ENCODE measurements around the gene IDH3A.

IDH3A gene

DNA sequence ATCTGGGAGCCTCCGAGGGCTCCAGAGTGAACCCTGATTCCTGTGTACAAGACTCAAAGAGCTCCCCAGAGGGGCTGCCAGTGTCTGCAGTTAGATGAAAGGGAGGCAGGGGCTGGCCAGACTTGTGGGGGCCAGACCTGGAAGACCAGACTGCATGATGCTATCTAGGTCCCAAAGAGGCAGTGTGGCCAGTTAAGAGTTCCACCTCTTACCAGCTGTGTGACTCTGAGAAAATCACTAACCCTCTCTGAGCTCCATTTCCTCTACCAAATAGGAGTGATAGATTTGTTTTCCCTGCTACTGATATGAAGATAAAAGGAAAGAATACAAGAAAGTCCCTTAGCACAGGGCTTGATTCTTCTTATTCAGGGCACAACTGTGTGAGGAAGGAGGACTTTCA lies 56.2 kb downstream of the IDH3A start:
- TF ChIP-seq ZFX (IDR thresholded peaks at IDR 0.05) = no peak
- TF ChIP-seq, protein P1, sequence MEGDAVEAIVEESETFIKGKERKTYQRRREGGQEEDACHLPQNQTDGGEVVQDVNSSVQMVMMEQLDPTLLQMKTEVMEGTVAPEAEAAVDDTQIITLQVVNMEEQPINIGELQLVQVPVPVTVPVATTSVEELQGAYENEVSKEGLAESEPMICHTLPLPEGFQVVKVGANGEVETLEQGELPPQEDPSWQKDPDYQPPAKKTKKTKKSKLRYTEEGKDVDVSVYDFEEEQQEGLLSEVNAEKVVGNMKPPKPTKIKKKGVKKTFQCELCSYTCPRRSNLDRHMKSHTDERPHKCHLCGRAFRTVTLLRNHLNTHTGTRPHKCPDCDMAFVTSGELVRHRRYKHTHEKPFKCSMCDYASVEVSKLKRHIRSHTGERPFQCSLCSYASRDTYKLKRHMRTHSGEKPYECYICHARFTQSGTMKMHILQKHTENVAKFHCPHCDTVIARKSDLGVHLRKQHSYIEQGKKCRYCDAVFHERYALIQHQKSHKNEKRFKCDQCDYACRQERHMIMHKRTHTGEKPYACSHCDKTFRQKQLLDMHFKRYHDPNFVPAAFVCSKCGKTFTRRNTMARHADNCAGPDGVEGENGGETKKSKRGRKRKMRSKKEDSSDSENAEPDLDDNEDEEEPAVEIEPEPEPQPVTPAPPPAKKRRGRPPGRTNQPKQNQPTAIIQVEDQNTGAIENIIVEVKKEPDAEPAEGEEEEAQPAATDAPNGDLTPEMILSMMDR (conservative IDR thresholded peaks at IDR 0.05) = no peak
- H3K27ac ChIP-seq = peak overlapping the region; percentile 94; the same call in 1 of the 2 replicates

DNA sequence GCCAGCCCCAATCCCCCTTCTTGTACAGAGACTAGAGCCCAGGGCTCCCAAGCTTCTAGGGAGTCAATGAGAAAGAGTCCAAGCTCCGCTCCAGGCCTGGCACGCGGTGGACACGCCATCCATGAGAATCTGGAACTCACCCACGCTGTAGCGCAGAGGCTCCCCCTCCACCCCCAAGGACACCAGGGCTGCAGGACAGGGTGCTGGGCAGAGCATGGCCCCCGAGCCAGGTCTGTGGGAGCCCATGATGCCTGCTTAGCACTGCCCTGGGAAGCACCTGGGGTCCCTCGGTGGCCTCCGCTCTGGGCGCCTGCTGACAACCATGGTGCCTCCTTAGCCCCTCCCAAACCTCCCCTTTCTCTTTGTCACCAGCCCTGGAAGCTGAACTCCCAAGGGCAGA lies 56.7 kb downstream of the IDH3A start:
- TF ChIP-seq, protein P1 (conservative IDR thresholded peaks at IDR 0.05) = no peak
- no peak for TF ChIP-seq ZFX (IDR thresholded peaks at IDR 0.05)
- peak overlapping the region; percentile 94 for H3K27ac ChIP-seq

DNA sequence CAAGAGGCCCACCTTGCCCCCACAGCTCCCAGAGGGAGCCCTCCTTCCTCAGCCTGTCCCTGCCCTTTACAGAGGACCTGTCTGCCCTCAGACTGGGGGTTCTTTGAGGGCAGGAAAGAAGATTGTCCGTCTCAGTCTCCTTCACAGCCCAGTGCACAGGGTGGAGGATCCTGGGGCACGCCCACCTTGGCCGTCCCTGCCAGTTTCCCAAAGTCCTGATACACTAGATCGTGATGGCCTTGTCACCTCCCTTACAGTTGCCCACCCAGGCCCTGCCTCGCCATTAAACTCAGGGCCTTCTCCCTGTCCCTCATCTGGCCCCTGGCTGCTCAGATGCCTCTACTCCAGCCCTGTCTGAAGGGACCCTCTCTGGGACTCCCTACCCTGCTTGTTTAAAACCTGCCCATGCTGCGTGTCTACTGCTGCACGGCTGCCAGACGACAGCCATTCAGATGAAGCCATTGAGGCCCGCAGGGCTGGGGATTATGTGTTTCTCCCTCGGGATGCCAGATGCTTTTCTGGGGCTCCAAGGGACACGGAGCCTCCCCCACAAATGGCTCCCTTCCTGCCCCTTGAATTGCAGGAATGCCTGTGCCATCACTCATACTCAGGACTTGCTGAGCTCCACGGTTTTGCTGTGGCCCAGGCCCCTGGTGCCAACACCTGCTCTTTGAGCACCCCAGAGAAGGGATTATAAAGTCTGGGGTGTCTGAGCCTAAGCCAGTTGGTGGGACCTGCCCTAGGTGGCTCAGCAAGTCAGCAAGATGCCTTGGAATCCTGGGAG lies 57.4 kb downstream of the IDH3A start:
- peak overlapping the region; percentile 94 for H3K27ac ChIP-seq
- TF ChIP-seq ZFX (IDR thresholded peaks at IDR 0.05) = no peak
- TF ChIP-seq, protein P1 (conservative IDR thresholded peaks at IDR 0.05) = no peak

DNA sequence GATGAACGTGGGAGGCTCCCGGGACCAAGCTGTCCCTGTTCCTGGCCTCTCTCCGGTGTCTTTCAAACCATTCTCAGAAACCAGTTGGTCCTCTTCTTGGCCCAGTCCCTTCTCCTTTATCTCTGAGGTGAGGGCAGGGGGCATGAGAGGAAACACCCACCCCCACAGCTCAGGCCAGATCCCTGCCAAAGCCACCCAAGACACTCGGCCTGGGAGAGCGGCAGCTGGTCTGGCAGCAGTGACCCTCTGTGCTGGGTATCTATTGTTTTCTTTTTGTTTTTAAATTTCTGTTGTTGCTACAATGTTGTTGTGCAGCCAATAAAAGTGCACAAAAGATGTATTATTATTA lies 57.9 kb downstream of the IDH3A start:
- no peak for TF ChIP-seq ZFX (IDR thresholded peaks at IDR 0.05)
- TF ChIP-seq, protein P1 (conservative IDR thresholded peaks at IDR 0.05) = no peak
- H3K27ac ChIP-seq = peak overlapping the region; percentile 94

DNA sequence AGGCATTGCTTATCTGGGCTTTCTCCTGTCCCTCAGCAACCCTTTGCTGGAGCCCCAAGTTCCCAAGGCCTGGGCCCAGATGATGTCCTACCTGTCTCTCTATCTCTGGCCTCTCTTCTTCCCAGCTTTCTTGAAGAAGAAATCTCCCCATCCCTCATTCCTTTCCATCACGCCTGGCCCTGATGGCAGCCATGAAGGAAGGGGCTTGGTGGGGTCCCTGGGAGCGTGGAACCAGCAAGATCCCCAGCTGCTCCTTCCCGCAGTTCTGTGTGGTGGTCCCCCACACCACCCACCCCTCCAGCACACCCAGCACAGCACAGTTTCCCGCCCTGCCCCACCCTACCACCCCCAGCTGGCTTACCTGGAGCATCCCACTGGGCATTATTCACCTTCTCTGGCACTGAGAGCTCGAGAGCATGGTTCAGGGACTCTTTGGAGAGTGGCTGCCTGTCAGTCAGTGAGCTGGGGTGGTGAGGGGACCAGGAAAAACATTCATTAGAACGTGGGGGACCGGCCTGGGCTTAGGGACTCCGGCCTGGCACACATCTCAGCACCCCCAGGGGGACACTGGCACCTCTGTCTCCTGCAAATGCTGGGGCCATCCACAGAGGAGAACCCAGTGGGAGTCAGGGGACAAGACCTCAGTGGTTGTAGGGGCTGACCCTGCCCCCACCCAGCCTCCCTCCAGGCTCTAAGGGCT lies 58.6 kb downstream of the IDH3A start:
- H3K27ac ChIP-seq = peak overlapping the region; percentile 94
- no peak for TF ChIP-seq ZFX (IDR thresholded peaks at IDR 0.05)
- TF ChIP-seq, protein P1 (conservative IDR thresholded peaks at IDR 0.05) = no peak

DNA sequence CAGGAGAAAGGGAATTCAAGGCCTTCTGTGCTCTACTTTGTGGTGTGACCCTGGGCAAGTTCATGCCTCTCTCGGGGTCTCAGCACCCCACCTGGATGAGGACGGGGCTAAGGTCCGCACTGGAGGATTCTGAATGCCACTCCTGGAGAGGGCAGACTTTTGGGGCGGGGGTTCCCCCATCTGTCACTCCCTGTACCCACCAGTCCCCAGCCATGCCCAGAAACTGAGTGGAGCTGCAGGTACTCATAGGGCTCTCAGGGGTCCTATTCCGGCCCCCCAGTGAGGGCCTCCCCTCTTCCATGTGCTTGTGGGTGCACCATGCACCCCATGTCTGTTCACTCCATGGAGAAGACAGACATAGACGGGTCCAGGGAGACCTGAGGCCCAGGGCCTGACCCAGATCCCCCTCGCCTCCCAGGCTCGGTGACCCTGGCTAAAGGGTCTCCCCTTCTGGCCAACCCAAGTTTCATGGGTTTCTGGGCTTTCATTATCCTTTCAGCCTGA lies 59.2 kb downstream of the IDH3A start:
- peak overlapping the region; percentile 94 for H3K27ac ChIP-seq
- TF ChIP-seq, protein P1 (conservative IDR thresholded peaks at IDR 0.05) = no peak
- no peak for TF ChIP-seq ZFX (IDR thresholded peaks at IDR 0.05)
